HepG2 (cell line): ENCODE measurements around the gene CST11. TPM values are rescaled to one million over a fixed set of nuclear protein-coding genes. Genes with fewer than 3 reads are reported as not detected.

ENCODE experiments used
- ATAC-seq: fragments of 200-7000 bp; cut with Tn5 transposase; 3 replicates; pipeline ENCODE4 v1.9.1; 2020; ENCODE audit warnings: mild to moderate bottlenecking, moderate library complexity
- BruUV-seq: library from RNA; stranded (reverse); fragments of 400-500 nt; replicated peaks from 2 replicates; lab custom pipeline; 2021; lab: Mats Ljungman, UMichigan
- CTCF ChIA-PET: fragments of 300-600 bp; formaldehyde crosslinking; extraction: SDS; loops from one replicate; lab custom pipeline; 2021; ENCODE audit warnings: low total read pairs, inconsistent platforms, low intra/inter-chr PET ratio; lab: Yijun Ruan, JAX
- POLR2A ChIA-PET: fragments of 350-600 bp; sonication (Branson Sonifier 250); formaldehyde crosslinking; loops from one replicate; lab custom pipeline; 2020; ENCODE audit warnings: antibody characterized with exemption, inconsistent platforms; lab: Yijun Ruan, JAX
- DNase-seq: peaks from one replicate; pipeline ENCODE4 v3.0.0-alpha.2; 2015; ENCODE audit warnings: low spot score
- FAIRE-seq: peaks from 3 replicates; lab custom pipeline; 2011; peaks lifted over from hg19 to GRCh38; lab: Jason Lieb, UNC
- H2AFZ ChIP-seq: one replicate; pipeline ENCODE4 v1.6.1; 2011; ENCODE audit warnings: low read length, inconsistent platforms
- H3K27ac ChIP-seq: fragments of 300-600 bp; 3 replicates; pipeline ENCODE4 v1.8.0; 2011; ENCODE audit warnings: mixed run types, mild to moderate bottlenecking, mixed read lengths, low read length, inconsistent platforms; ENCODE audit not compliant: insufficient read depth; ENCODE audit errors: extremely low read length
- H3K27me3 ChIP-seq, 2 experiments: fragments of 200-600 bp in 1 of 2; 2 replicates in 1 of 2; 3 replicates in 1 of 2; pipeline versions ENCODE4 v1.6.0 to v1.8.0; 2011; ENCODE audit warnings: low read length in 2 of 2, mild to moderate bottlenecking in 2 of 2, moderate library complexity in 2 of 2, inconsistent platforms in 1 of 2; ENCODE audit not compliant: insufficient read depth in 2 of 2, control insufficient read depth in 1 of 2
- H3K36me3 ChIP-seq, 2 experiments: fragments of 200-600 bp in 1 of 2; replicated peaks in 1 of 2; 2 replicates in 1 of 2; 3 replicates in 1 of 2; pipeline versions ENCODE4 v1.5.1 to v1.8.0; 2011; ENCODE audit warnings: low read length in 2 of 2, inconsistent platforms in 1 of 2; ENCODE audit not compliant: insufficient read depth in 2 of 2, control insufficient read depth in 1 of 2
- H3K4me1 ChIP-seq: 2 replicates; pipeline ENCODE4 v1.5.1; 2012; ENCODE audit warnings: low read length, inconsistent platforms; ENCODE audit not compliant: insufficient read depth
- H3K4me2 ChIP-seq: 2 replicates; pipeline ENCODE4 v1.6.0; 2011; ENCODE audit warnings: low read depth, low read length, inconsistent platforms
- H3K4me3 ChIP-seq, 3 experiments: fragments of 200-600 bp in 1 of 3; sonication (generic), shearing (Covaris generic) in 1 of 3; replicated peaks in 1 of 3; 2 replicates each; pipeline ENCODE4 v1.5.1; 2011 to 2016; ENCODE audit warnings: low read length in 3 of 3, inconsistent platforms in 2 of 3, low read depth in 2 of 3, mild to moderate bottlenecking in 2 of 3, control low read depth in 1 of 3, mixed read lengths in 1 of 3; ENCODE audit not compliant: insufficient read depth in 1 of 3
- H3K79me2 ChIP-seq: one replicate; pipeline ENCODE4 v1.6.1; 2011; ENCODE audit warnings: low read length, inconsistent platforms; ENCODE audit not compliant: insufficient read depth
- H3K9ac ChIP-seq: 2 replicates; pipeline ENCODE4 v1.6.0; 2011; ENCODE audit warnings: mild to moderate bottlenecking, low read depth, low read length, inconsistent platforms; ENCODE audit not compliant: insufficient read depth
- H3K9me3 ChIP-seq: 2 replicates; pipeline ENCODE4 v1.5.1; 2012; ENCODE audit warnings: mild to moderate bottlenecking, low read length
- H4K20me1 ChIP-seq: 2 replicates; pipeline ENCODE4 v1.6.0; 2011; ENCODE audit warnings: inconsistent platforms, mild to moderate bottlenecking, low read length, moderate library complexity; ENCODE audit not compliant: insufficient read depth
- ARID4A ChIP-seq: sonication (generic); formaldehyde crosslinking; IDR thresholded peaks from 2 replicates; pipeline ENCODE4 v1.5.0; 2020; ENCODE audit warnings: mild to moderate bottlenecking, missing genetic modification reagents, borderline replicate concordance
- ATF7 ChIP-seq, 2 experiments: fragments of 450-650 bp in 1 of 2; sonication (generic) in 1 of 2; formaldehyde crosslinking in 1 of 2; IDR thresholded peaks; 2 replicates each; pipeline versions ENCODE4 v1.4.0 to v1.6.1; 2016 to 2020; ENCODE audit warnings: antibody characterized with exemption in 1 of 2, mild to moderate bottlenecking in 1 of 2, missing genetic modification reagents in 1 of 2
- ESRRA ChIP-seq: sonication (generic); formaldehyde crosslinking; IDR thresholded peaks from 2 replicates; pipeline ENCODE4 v1.5.1; 2020; ENCODE audit warnings: mild to moderate bottlenecking, low read depth, missing genetic modification reagents
- ETS1 ChIP-seq: sonication (generic); formaldehyde crosslinking; IDR thresholded peaks from 2 replicates; pipeline ENCODE4 v1.4.0; 2020; ENCODE audit warnings: missing genetic modification reagents
- PITX1 ChIP-seq: sonication (generic); formaldehyde crosslinking; IDR thresholded peaks from 2 replicates; pipeline ENCODE4 v1.5.1; 2020; ENCODE audit warnings: mild to moderate bottlenecking, missing genetic modification reagents
- SRSF4 ChIP-seq: fragments of 200-400 bp; formaldehyde crosslinking; IDR thresholded peaks from one replicate; pipeline ENCODE4 v1.6.1; 2018; ENCODE audit warnings: mild to moderate bottlenecking, low read depth, low read length, moderate library complexity; ENCODE audit not compliant: poor library complexity, severe bottlenecking
- STAG1 ChIP-seq: sonication (generic); formaldehyde crosslinking; IDR thresholded peaks from 2 replicates; pipeline ENCODE4 v1.4.0; 2020; ENCODE audit warnings: missing genetic modification reagents
- XRCC5 ChIP-seq: fragments of 200-400 bp; formaldehyde crosslinking; optimal IDR thresholded peaks from 2 replicates; pipeline ENCODE3; 2017; ENCODE audit warnings: mild to moderate bottlenecking, low read length
- YEATS4 ChIP-seq: sonication (generic); formaldehyde crosslinking; IDR thresholded peaks from 2 replicates; pipeline ENCODE4 v1.4.0; 2020; ENCODE audit warnings: missing genetic modification reagents, borderline replicate concordance
- ZNF20 ChIP-seq: sonication (generic); formaldehyde crosslinking; IDR thresholded peaks from 2 replicates; pipeline ENCODE4 v1.4.0; 2020; ENCODE audit warnings: mild to moderate bottlenecking, moderate library complexity, missing genetic modification reagents
- ZNF556 ChIP-seq: sonication (generic); formaldehyde crosslinking; IDR thresholded peaks from 2 replicates; pipeline ENCODE4 v1.4.0; 2020; ENCODE audit warnings: mild to moderate bottlenecking, missing genetic modification reagents, borderline replicate concordance
- ZNF766 ChIP-seq: sonication (generic); formaldehyde crosslinking; IDR thresholded peaks from 2 replicates; pipeline ENCODE4 v1.5.0; 2020; ENCODE audit warnings: missing genetic modification reagents, borderline replicate concordance
- ZNF790 ChIP-seq: sonication (generic); formaldehyde crosslinking; IDR thresholded peaks from 2 replicates; pipeline ENCODE4 v1.8.0; 2022; ENCODE audit warnings: missing genetic modification reagents, mild to moderate bottlenecking, borderline replicate concordance
- WGBS: methylation state at CpG from one replicate; pipeline ENCODE4 v1.1.6; 2017; ENCODE audit warnings: low lambda C conversion rate; 5-methylcytosine and 5-hydroxymethylcytosine counted together
- in situ Hi-C: cut with HindIII; loops from 2 replicates; pipeline ENCODE4 v1.10.0; 2017; ENCODE audit warnings: low pct_unique_long_range_greater_than_20kb; ENCODE audit not compliant: extremely low pct_ligation_motif_present
- intact Hi-C: fragments of 100-400 bp; cut with micrococcal nuclease; formaldehyde crosslinking; loops from one replicate; pipeline ENCODE4 v1.10.0; 2022; ENCODE audit not compliant: unreplicated experiment
- polyA plus RNA-seq, 8 experiments: library from polyadenylated mRNA; depleted of rRNA in 3 of 8; stranded (reverse) in 7 of 8; unstranded in 1 of 8; fragments of >200 nt; fragmentation: Illumina TruSeq in 4 of 8; extraction: Trizol in 4 of 8; gene quantifications; 2 replicates each; pipeline versions ENCODE4 v1.2.1 to v1.2.3, GENCODE V29; 2011 to 2016; ENCODE audit warnings: low read depth in 4 of 8, missing spikeins in 1 of 8, mixed read lengths in 1 of 8; ENCODE audit not compliant: insufficient read depth in 1 of 8
- total RNA-seq, 5 experiments: library from RNA; depleted of rRNA; stranded (reverse); fragments of >200 nt; fragmentation: Illumina TruSeq; extraction: Trizol; gene quantifications; 2 replicates each; pipeline ENCODE4 v1.2.3, GENCODE V29; 2016; ENCODE audit warnings: low read depth in 1 of 5
- TF ChIP-seq, protein P1 (sequence below): sonication (generic); formaldehyde crosslinking; IDR thresholded peaks from 2 replicates; pipeline ENCODE4 v1.4.0; 2020; ENCODE audit warnings: missing genetic modification reagents, mild to moderate bottlenecking, borderline replicate concordance
- TF ChIP-seq, protein P2 (sequence below): sonication (generic); formaldehyde crosslinking; conservative IDR thresholded peaks from 2 replicates; pipeline ENCODE4 v1.8.0; 2022; ENCODE audit warnings: low read depth, missing genetic modification reagents

Gene CST11
- total and polyA plus RNA-seq, 2 of the 13 experiments (the other 11 are each of a cell fraction or from before 2014, with no cell fraction given) = not detected

GRCh38 chr20:23403751-23404150, 48.9 kb downstream of the CST11 start:
- intact Hi-C loops = no loop called here
- DNase-seq (no peak), ATAC-seq (no peak), FAIRE-seq (no peak)
- in situ Hi-C loops = no loop called here
- Histone ChIP-seq H3K4me2 (no peak overlapping the region), H3K4me1 (peaks cover 35% of the 10 kb centered on the region), H3K79me2 (peaks cover 59% of the 10 kb centered on the region), H4K20me1 (peaks cover 29% of the 10 kb centered on the region), H3K27me3 (no peaks in the 10 kb centered on the region), H3K36me3 (peaks cover 10 to 28% of the 10 kb centered on the region in 2 experiments), H2AFZ (no peak overlapping the region), H3K9me3 (no peaks in the 10 kb centered on the region), H3K4me3 (no peak overlapping the region), H3K27ac (peak overlapping the region; percentile 1), H3K9ac (no peak overlapping the region)
- BruUV-seq = no TSS peak
- ChIA-PET POLR2A (interaction anchor here (0.9 to 4.2 kb wide), 3 partner anchors 14 to 17 kb away, joined by 3 to 17 read pairs (median 5); partner anchors contain the start of gene NAPB), CTCF (no interaction called here)
- 92% methylated on average over 5 of the region's 5 CpGs for WGBS
- no peak for TF ChIP-seq ETS1 (CRISPR knock-in tag)
- TF ChIP-seq, protein P1, sequence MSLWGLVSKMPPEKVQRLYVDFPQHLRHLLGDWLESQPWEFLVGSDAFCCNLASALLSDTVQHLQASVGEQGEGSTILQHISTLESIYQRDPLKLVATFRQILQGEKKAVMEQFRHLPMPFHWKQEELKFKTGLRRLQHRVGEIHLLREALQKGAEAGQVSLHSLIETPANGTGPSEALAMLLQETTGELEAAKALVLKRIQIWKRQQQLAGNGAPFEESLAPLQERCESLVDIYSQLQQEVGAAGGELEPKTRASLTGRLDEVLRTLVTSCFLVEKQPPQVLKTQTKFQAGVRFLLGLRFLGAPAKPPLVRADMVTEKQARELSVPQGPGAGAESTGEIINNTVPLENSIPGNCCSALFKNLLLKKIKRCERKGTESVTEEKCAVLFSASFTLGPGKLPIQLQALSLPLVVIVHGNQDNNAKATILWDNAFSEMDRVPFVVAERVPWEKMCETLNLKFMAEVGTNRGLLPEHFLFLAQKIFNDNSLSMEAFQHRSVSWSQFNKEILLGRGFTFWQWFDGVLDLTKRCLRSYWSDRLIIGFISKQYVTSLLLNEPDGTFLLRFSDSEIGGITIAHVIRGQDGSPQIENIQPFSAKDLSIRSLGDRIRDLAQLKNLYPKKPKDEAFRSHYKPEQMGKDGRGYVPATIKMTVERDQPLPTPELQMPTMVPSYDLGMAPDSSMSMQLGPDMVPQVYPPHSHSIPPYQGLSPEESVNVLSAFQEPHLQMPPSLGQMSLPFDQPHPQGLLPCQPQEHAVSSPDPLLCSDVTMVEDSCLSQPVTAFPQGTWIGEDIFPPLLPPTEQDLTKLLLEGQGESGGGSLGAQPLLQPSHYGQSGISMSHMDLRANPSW (CRISPR knock-in tag) = no peak
- no peak for TF ChIP-seq XRCC5
- no peak for TF ChIP-seq ZNF556 (CRISPR knock-in tag)
- no peak for TF ChIP-seq SRSF4
- no peak for TF ChIP-seq PITX1 (CRISPR knock-in tag)
- TF ChIP-seq ATF7 (IDR thresholded peaks at IDR 0.05) = no peak
- no peak for TF ChIP-seq ATF7 (CRISPR knock-in tag; IDR thresholded peaks at IDR 0.05)
- no peak for TF ChIP-seq ESRRA
- no peak for TF ChIP-seq ZNF20 (CRISPR knock-in tag)
- TF ChIP-seq STAG1 (CRISPR knock-in tag) = no peak
- TF ChIP-seq ZNF766 (CRISPR knock-in tag) = no peak
- TF ChIP-seq, protein P2, sequence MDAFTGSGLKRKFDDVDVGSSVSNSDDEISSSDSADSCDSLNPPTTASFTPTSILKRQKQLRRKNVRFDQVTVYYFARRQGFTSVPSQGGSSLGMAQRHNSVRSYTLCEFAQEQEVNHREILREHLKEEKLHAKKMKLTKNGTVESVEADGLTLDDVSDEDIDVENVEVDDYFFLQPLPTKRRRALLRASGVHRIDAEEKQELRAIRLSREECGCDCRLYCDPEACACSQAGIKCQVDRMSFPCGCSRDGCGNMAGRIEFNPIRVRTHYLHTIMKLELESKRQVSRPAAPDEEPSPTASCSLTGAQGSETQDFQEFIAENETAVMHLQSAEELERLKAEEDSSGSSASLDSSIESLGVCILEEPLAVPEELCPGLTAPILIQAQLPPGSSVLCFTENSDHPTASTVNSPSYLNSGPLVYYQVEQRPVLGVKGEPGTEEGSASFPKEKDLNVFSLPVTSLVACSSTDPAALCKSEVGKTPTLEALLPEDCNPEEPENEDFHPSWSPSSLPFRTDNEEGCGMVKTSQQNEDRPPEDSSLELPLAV (CRISPR knock-in tag) = no peak
- TF ChIP-seq ZNF790 (CRISPR knock-in tag) = no peak
- no peak for TF ChIP-seq YEATS4
- no peak for TF ChIP-seq ARID4A
